Thyroid gland (tissue), 4 donors: ENCODE results near the gene CCK.

Experiments
- CTCF ChIP-seq, 6 experiments: fragments of 200-600 bp in 3 of 6; fragments of 450-650 bp in 3 of 6; sonication (generic) in 3 of 6; IDR thresholded peaks; one replicate each; pipeline ENCODE4 v1.5.1; 2016 to 2019; ENCODE audit warnings: antibody characterized with exemption in 6 of 6, mild to moderate bottlenecking in 2 of 6, inconsistent platforms in 1 of 6, moderate library complexity in 1 of 6
- POLR2A ChIP-seq, 2 donors: fragments of 450-650 bp; IDR thresholded peaks; one replicate each; pipeline ENCODE4 v1.6.1; 2017; ENCODE audit warnings: antibody characterized with exemption in 2 of 2, mild to moderate bottlenecking in 2 of 2, moderate library complexity in 1 of 2

- TF ChIP-seq CTCF (IDR thresholded peaks at IDR 0.05) (no peak), POLR2A (IDR thresholded peaks at IDR 0.05) (no peak)
These were observed 4.6 kb upstream of the CCK start for GRCh38 chr3:42270561-42270960.
